Bronchial epithelial cell (primary cell): ENCODE data around the gene DUOX2. TPM values are rescaled to one million over a fixed set of nuclear protein-coding genes. Genes with fewer than 3 reads are reported as not detected.
"Not testable (repeated sequence)": the region's sequence is repeated elsewhere in the genome, so short reads cannot be mapped to it uniquely, and the experiment has no call there.

Experiments used
- DNase-seq: peaks from one replicate; pipeline ENCODE4 v3.0.0-alpha.2; 2010; ENCODE audit warnings: low read depth
- FAIRE-seq: peaks from 2 replicates; lab custom pipeline; 2011; peaks lifted over from hg19 to GRCh38; lab: Jason Lieb, UNC
- H3K27me3 ChIP-seq: 2 replicates; pipeline ENCODE4 v1.5.1; 2011; ENCODE audit warnings: low read length; ENCODE audit not compliant: control insufficient read depth, insufficient read depth
- H3K36me3 ChIP-seq: 2 replicates; pipeline ENCODE4 v1.5.1; 2011; ENCODE audit warnings: low read length; ENCODE audit not compliant: control insufficient read depth, insufficient read depth
- H3K4me3 ChIP-seq: 2 replicates; pipeline ENCODE4 v1.5.1; 2011; ENCODE audit warnings: mild to moderate bottlenecking, low read depth, low read length, control low read depth
- total RNA-seq: library from RNA; depleted of rRNA; stranded (reverse); fragments of >200 nt; gene quantifications from 2 replicates; pipeline ENCODE4 v1.2.1, GENCODE V29; 2014
- TF ChIP-seq, protein P1 (sequence below): IDR thresholded peaks from 2 replicates; pipeline ENCODE4 v1.5.1; 2011; ENCODE audit warnings: mild to moderate bottlenecking, moderate library complexity, low read length, control low read depth, inconsistent platforms; ENCODE audit not compliant: insufficient read depth, severe bottlenecking

Gene DUOX2
- total RNA-seq, 1 donor from 2014 or later = 1.1 TPM

DNA sequence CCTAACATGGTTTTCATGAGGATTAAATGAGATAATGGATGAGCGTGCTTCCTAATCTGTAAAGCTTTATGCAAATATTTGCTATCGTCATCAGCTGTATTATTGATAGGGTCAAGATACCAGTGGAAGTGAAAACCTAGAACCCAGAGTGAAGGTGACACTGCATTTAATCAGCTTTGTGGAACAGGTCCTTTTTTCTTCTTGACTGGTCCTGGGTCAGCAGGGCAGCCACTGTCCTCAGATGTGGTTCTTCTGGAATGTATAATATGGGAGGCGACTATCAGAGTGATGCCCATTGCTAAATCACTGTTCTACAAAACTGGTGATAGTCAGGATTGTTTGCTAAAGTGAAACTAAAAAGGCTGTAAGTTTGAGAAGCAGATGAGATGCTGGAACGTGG, 49.6 kb downstream of the DUOX2 start:
- TF ChIP-seq, protein P1, sequence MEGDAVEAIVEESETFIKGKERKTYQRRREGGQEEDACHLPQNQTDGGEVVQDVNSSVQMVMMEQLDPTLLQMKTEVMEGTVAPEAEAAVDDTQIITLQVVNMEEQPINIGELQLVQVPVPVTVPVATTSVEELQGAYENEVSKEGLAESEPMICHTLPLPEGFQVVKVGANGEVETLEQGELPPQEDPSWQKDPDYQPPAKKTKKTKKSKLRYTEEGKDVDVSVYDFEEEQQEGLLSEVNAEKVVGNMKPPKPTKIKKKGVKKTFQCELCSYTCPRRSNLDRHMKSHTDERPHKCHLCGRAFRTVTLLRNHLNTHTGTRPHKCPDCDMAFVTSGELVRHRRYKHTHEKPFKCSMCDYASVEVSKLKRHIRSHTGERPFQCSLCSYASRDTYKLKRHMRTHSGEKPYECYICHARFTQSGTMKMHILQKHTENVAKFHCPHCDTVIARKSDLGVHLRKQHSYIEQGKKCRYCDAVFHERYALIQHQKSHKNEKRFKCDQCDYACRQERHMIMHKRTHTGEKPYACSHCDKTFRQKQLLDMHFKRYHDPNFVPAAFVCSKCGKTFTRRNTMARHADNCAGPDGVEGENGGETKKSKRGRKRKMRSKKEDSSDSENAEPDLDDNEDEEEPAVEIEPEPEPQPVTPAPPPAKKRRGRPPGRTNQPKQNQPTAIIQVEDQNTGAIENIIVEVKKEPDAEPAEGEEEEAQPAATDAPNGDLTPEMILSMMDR = no peak
- H3K36me3 ChIP-seq = no peaks in the 10 kb centered on the region
- no peak for FAIRE-seq
- DNase-seq = no peak
- H3K27me3 ChIP-seq = no peaks in the 10 kb centered on the region
- H3K4me3 ChIP-seq = no peak overlapping the region

GRCh38 chr15:45062301-45062700, 51.7 kb downstream of the DUOX2 start:
- DNase-seq, H3K4me3 ChIP-seq, FAIRE-seq, H3K36me3 ChIP-seq, H3K27me3 ChIP-seq: not testable (repeated sequence)

DNA sequence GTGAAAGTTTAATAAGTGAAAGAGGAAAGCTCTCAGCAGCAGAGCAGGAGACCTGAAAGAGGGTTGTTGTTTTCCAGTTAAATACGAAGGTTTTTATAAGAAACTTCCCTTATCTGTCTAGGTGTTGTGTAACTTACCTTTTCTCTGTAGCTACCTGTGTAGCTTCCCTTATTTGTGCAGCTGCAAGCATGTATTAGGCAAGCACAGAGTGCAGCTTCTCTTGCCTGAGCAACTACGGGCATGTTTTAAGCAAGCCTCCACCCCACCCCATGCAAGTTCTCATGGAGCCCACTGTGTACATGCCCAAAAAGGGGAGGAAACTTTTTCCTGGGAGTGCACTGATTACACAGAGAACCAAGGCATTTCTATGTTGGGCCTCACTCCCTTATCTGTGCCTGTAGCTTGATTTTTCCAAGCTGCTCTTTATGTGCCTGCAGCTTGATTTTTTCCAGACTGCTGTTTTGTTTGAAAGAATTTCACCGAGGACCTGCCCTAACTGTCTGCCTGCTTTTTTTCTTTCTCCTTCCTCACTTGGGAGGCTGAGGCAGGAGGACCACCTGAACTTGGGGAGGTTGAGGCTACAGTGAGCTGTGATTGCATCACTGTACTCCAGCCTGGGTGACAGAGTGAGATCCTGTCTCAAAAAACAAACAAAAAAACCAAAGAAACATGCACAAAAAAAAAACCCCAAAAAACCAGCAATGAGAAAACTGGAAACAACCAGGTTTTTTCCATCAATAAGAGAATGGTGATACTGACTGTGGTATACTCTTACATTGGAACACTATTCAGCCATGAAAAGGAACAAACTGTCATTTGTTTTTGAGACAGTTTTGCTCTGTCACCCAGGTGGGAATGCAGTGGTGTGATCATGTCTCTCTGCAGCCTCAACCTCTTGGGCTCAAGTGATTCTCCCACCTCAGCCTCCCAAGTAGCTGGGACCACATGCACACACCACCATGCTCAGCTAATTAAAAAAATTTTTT, 55.0 kb downstream of the DUOX2 start:
- peak; percentile 97 for DNase-seq
- H3K4me3 ChIP-seq, H3K36me3 ChIP-seq, H3K27me3 ChIP-seq: not testable (repeated sequence)
- peak; percentile 96 for FAIRE-seq

- FAIRE-seq, H3K36me3 ChIP-seq, H3K4me3 ChIP-seq, H3K27me3 ChIP-seq, DNase-seq: not testable (repeated sequence)
These were observed 61.3 kb downstream of the DUOX2 start for GRCh38 chr15:45052676-45053075.

GRCh38 chr15:45050587-45050986, 63.4 kb downstream of the DUOX2 start:
- Histone ChIP-seq H3K27me3 (no peaks in the 10 kb centered on the region), H3K36me3 (no peaks in the 10 kb centered on the region), H3K4me3 (no peak overlapping the region)
- no peak for FAIRE-seq
- DNase-seq = no peak
- TF ChIP-seq, protein P1 = no peak

DNA sequence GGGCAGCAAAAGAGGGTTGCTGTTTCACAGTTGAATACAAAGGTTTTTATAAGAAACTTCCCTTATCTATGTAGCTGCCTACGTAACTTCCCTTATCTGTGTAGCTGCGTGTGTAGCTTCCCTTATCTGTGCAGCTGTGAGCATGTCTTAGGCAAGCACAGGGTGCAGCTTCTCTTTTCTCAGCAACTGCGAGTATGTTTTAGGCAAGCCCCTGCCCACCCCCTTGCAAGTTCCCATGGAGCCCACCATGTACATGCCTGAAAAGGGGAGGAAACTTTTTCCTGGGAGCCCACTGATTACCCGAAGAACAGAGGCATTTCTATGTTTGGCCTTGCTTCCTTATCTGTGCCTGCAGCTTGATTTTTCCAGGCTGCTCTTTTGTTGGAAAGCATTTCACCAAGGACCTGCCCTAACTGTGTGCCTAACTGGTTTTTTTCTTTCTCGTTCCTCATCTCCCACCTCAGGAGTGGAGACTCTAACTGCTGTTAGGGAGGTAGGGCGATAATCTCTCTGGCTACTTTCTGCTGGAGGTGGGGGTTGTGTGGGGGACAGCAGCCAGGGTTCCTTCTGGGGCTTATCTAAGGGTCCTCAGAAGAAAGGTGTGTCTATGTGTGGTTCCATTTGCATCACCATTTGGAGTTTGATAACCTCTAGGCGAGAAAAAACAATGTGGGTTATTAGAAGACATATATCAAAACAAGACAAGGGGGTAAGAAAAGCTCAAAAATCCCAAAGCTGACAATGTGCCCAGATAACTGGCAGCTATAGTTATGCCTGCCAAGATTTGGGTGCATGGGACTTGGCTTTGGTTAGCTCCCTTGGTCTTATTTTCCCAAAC, 65.0 kb downstream of the DUOX2 start:
- Histone ChIP-seq H3K4me3 (no peak overlapping the region), H3K36me3 (no peaks in the 10 kb centered on the region), H3K27me3 (no peaks in the 10 kb centered on the region)
- no peak for DNase-seq
- no peak for FAIRE-seq
- TF ChIP-seq, protein P1 = no peak

GRCh38 chr15:45048449-45048793, 65.6 kb downstream of the DUOX2 start:
- not testable (repeated sequence) for H3K4me3 ChIP-seq, FAIRE-seq, H3K27me3 ChIP-seq, DNase-seq, H3K36me3 ChIP-seq

DNA sequence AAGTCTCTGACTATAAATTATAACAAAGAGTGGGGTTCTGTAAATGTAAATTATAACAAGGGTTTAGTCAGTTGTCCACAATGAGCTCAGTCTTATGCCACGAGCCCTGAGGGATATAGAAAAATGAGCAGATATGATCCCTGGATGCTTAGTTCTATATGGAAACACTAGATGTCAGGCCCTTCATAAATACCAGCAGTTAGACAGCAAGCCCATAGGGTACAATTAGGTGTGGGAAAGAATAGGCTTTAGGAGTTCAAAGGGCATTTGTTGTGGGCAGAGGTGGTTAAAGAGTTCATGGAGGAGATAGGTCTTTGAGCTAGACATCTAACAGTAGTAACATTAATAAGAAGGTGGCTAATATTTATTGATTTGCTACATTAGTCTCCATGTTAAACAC, 69.7 kb downstream of the DUOX2 start:
- not testable (repeated sequence) for FAIRE-seq, DNase-seq

DNA sequence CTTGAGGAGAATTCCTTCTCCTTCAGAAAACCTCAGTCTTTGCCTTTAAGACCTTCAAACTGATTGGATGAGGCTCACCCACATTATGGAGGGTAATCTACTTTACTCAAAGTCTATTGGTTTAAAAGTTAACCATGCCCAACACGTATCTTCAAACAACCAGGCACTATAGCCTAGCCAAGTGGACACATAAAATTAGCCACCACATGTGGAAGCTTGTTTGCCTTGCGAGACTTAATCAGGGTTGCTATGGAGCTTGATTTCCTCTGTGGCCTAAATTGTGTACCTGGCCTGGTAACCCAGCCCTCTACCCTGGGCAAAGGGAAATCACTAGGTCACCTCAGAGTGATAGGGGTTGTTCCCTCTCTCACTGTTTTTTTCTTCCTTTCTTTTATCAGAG, 71.1 kb downstream of the DUOX2 start:
- FAIRE-seq, DNase-seq, H3K27me3 ChIP-seq, H3K36me3 ChIP-seq, H3K4me3 ChIP-seq: not testable (repeated sequence)

More for the DNA sequence above, 69.7 kb downstream of the DUOX2 start:
- not testable (repeated sequence) for H3K4me3 ChIP-seq, H3K27me3 ChIP-seq, H3K36me3 ChIP-seq
